A549 (cell line): ENCODE measurements around the gene AAMP. TPM values are rescaled to one million over a fixed set of nuclear protein-coding genes. Genes with fewer than 3 reads are reported as not detected.

Source experiments
- ATAC-seq, 2 experiments: fragments of 200-7000 bp in 1 of 2; fragments of >200 bp in 1 of 2; cut with Nextera tagmentation in 1 of 2; cut with Tn5 transposase in 1 of 2; 3 replicates each; pipeline versions ENCODE4 v1.8.0 to v1.9.1; 2018 to 2020; ENCODE audit warnings: mild to moderate bottlenecking in 1 of 2, moderate library complexity in 1 of 2
- CTCF ChIA-PET: fragments of 300-600 bp; sonication (Branson Sonifier 250); formaldehyde crosslinking; extraction: SDS; loops from one replicate; lab custom pipeline; 2021; ENCODE audit warnings: antibody characterized with exemption, inconsistent platforms; lab: Yijun Ruan, JAX
- POLR2A ChIA-PET: fragments of 350-600 bp; formaldehyde crosslinking; extraction: SDS; loops from one replicate; lab custom pipeline; 2021; ENCODE audit warnings: antibody characterized with exemption, inconsistent platforms; lab: Yijun Ruan, JAX
- DNase-seq, 2 experiments: peaks; one replicate each; pipeline versions ENCODE4 v3.0.0 to v3.0.0-alpha.2; 2011 to 2016; ENCODE audit warnings: low read depth in 1 of 2, low spot score in 1 of 2
- FAIRE-seq: peaks from 2 replicates; lab custom pipeline; 2011; peaks lifted over from hg19 to GRCh38; lab: Jason Lieb, UNC
- H3K27ac ChIP-seq, 2 experiments: fragments of >200 bp; sonication (Bioruptor Twin); formaldehyde crosslinking; 3 replicates each; pipeline ENCODE4 v1.5.1; 2016 to 2017
- H3K4me1 ChIP-seq: fragments of >200 bp; sonication (Bioruptor Twin); formaldehyde crosslinking; 3 replicates; pipeline ENCODE4 v1.6.1; 2016
- H3K4me2 ChIP-seq: fragments of >200 bp; sonication (Bioruptor Twin); formaldehyde crosslinking; 3 replicates; pipeline ENCODE4 v1.6.1; 2016
- H3K4me3 ChIP-seq: fragments of >200 bp; sonication (Bioruptor Twin); formaldehyde crosslinking; 3 replicates; pipeline ENCODE4 v1.5.1; 2016
- H3K9me3 ChIP-seq: fragments of >200 bp; sonication (Bioruptor Twin); formaldehyde crosslinking; 3 replicates; pipeline ENCODE4 v1.6.1; 2016
- BHLHE40 ChIP-seq: IDR thresholded peaks from 2 replicates; pipeline ENCODE4 v1.6.1; 2012; ENCODE audit warnings: low read depth, low read length, inconsistent platforms
- CTCF ChIP-seq: fragments of >200 bp; sonication (Bioruptor Twin); formaldehyde crosslinking; IDR thresholded peaks from 3 replicates; pipeline ENCODE4 v1.5.1; 2016
- E2F6 ChIP-seq: IDR thresholded peaks from 2 replicates; pipeline ENCODE4 v1.6.1; 2012; ENCODE audit warnings: low read depth, borderline replicate concordance
- ESRRA ChIP-seq: fragments of 150-350 bp; IDR thresholded peaks from 2 replicates; pipeline ENCODE4 v1.6.1; 2014; ENCODE audit warnings: mild to moderate bottlenecking, low read length, borderline replicate concordance
- HDAC2 ChIP-seq: fragments of 200-600 bp; sonication (generic); IDR thresholded peaks from 2 replicates; pipeline ENCODE4 v1.6.1; 2016
- HES2 ChIP-seq: fragments of >200 bp; sonication (Bioruptor Twin); formaldehyde crosslinking; IDR thresholded peaks from 2 replicates; pipeline ENCODE4 v1.6.1; 2016
- HEYL ChIP-seq: fragments of 250-450 bp; sonication (Bioruptor Pico); IDR thresholded peaks from 2 replicates; pipeline ENCODE4 v1.8.0; 2021; ENCODE audit warnings: mild to moderate bottlenecking, moderate library complexity
- HOXB13 ChIP-seq: fragments of 250-450 bp; sonication (Bioruptor Pico); IDR thresholded peaks from 2 replicates; pipeline ENCODE4 v1.5.0; 2020; ENCODE audit warnings: low read depth, mild to moderate bottlenecking, moderate library complexity
- JUNB ChIP-seq: fragments of >200 bp; sonication (Bioruptor Twin); formaldehyde crosslinking; IDR thresholded peaks from 2 replicates; pipeline ENCODE4 v1.6.1; 2016
- KDM1A ChIP-seq: fragments of 200-600 bp; sonication (generic); IDR thresholded peaks from 2 replicates; pipeline ENCODE4 v1.6.1; 2016; ENCODE audit warnings: low read depth, mild to moderate bottlenecking
- MAFK ChIP-seq: fragments of 450-650 bp; IDR thresholded peaks from 2 replicates; pipeline ENCODE4 v1.6.1; 2014; ENCODE audit not compliant: partially characterized antibody
- MAX ChIP-seq: IDR thresholded peaks from 2 replicates; pipeline ENCODE4 v1.6.1; 2012
- PHF8 ChIP-seq: fragments of 200-600 bp; sonication (generic); IDR thresholded peaks from 2 replicates; pipeline ENCODE4 v1.6.1; 2016; ENCODE audit warnings: low read depth, mild to moderate bottlenecking, antibody characterized with exemption, moderate library complexity, borderline replicate concordance
- POLR2A ChIP-seq: IDR thresholded peaks from 2 replicates; pipeline ENCODE4 v1.6.1; 2012; ENCODE audit warnings: mild to moderate bottlenecking, low read length
- POLR2AphosphoS2 ChIP-seq: conservative IDR thresholded peaks from 2 replicates; pipeline ENCODE4 v1.6.1; 2012; ENCODE audit warnings: low read length, improper control_type of control experiment, inconsistent platforms
- WGBS: methylation state at CpG from one replicate; pipeline ENCODE4 v1.1.6; 2017; ENCODE audit errors: missing lambda C conversion rate; 5-methylcytosine and 5-hydroxymethylcytosine counted together
- polyA plus RNA-seq, 4 experiments: library from polyadenylated mRNA; depleted of rRNA in 3 of 4; stranded (reverse); fragments of >200 nt; fragmentation: RNase III in 1 of 4; extraction: RNeasy Plus Mini Kit Qiagen cat#74134 plus additional on column Dnase treatment in 1 of 4; gene quantifications; 2 replicates in 3 of 4; 3 replicates in 1 of 4; pipeline ENCODE4 v1.2.3, GENCODE V29; 2011 to 2017

AAMP gene
- polyA plus RNA-seq, 2 of the 4 experiments (the other 2 are of a cell fraction): 82.0 to 173 TPM

- FAIRE-seq: no peak
- H3K4me3 ChIP-seq: peak overlapping the region; percentile 97
- 2% methylated on average over 23 of the region's 23 CpGs for WGBS
Observed at GRCh38 chr2:218270721-218271486, 967 bp upstream of the AAMP start.

GRCh38 chr2:218267259-218267658 is 2.7 kb downstream of the AAMP start:
- DNase-seq (no peak), FAIRE-seq (no peak), ATAC-seq (no peak)
- Histone ChIP-seq H3K27ac (no peak overlapping the region), H3K4me3 (no peak overlapping the region), H3K4me1 (peaks cover 16% of the 10 kb centered on the region), H3K4me2 (no peak overlapping the region), H3K9me3 (no peaks in the 10 kb centered on the region)
- WGBS: 99% methylated on average over 6 of the region's 6 CpGs
- TF ChIP-seq MAFK (no peak), HOXB13 (CRISPR knock-in tag) (no peak), HDAC2 (no peak)
- POLR2A ChIA-PET: no interaction called here
- CTCF ChIA-PET: interaction anchor here (0.7 to 1.9 kb wide), 5 partner anchors 8 to 80 kb away, joined by 3 to 8 read pairs (median 4); no protein-coding TSS in a partner anchor

More at GRCh38 chr2:218270721-218271486, 967 bp upstream of the AAMP start:
- no peak for TF ChIP-seq PHF8
- TF ChIP-seq ESRRA: 0 out of 2 replicates have a peak, but pooled peaks have one; percentile 2
- no peak for TF ChIP-seq HEYL (CRISPR knock-in tag)
- TF ChIP-seq JUNB: no peak
- ATAC-seq (0 out of 6 replicates have a peak, but pooled peaks of 1 of the 2 experiments have one; percentile 0), DNase-seq (no peak)
- Histone ChIP-seq H3K9me3 (no peaks in the 10 kb centered on the region), H3K4me2 (peak overlapping the region; percentile 100), H3K4me1 (peaks cover 25% of the 10 kb centered on the region), H3K27ac (peak overlapping the region; percentile 89 to 92)
- ChIA-PET CTCF (interaction anchor here (0.7 to 6.5 kb wide), 16 partner anchors 13 to 223 kb away, joined by 3 to 105 read pairs (median 6); partner anchors contain the start of gene CATIP), POLR2A (interaction anchor here (0.7 to 1.6 kb wide), 8 partner anchors 12 to 125 kb away, joined by 3 to 6 read pairs (median 4); partner anchors contain the start of gene CATIP)

GRCh38 chr2:218266316-218266979 is 3.5 kb downstream of the AAMP start:
- TF ChIP-seq HOXB13 (CRISPR knock-in tag) (no peak), POLR2A (no peak), POLR2AphosphoS2 (no peak), ESRRA (no peak), E2F6 (no peak), PHF8 (no peak), HES2 (no peak), BHLHE40 (no peak), KDM1A (no peak), CTCF (no peak), MAX (no peak)

More at GRCh38 chr2:218266316-218266979, 3.5 kb downstream of the AAMP start:
- Histone ChIP-seq H3K4me3 (no peak overlapping the region), H3K4me1 (peaks cover 9% of the 10 kb centered on the region), H3K4me2 (no peak overlapping the region), H3K9me3 (no peaks in the 10 kb centered on the region), H3K27ac (no peak overlapping the region)
- 95% methylated on average over 12 of the region's 15 CpGs for WGBS
- FAIRE-seq: no peak
- ATAC-seq: no peak
- CTCF ChIA-PET: interaction anchor here (0.7 to 1.9 kb wide), 3 partner anchors 9 to 80 kb away, joined by 3 to 7 read pairs (median 3); no protein-coding TSS in a partner anchor
- no peak for DNase-seq
- POLR2A ChIA-PET: no interaction called here
